Neural progenitor cell (in vitro differentiated cells): Measurements from ENCODE around the gene C8G. TPM values are rescaled to one million over a fixed set of nuclear protein-coding genes. Genes with fewer than 3 reads are reported as not detected.
A peak's percentile ranks its signal among the peaks of the same experiment; 100 is the strongest.

ENCODE experiments used
- DNase-seq: peaks from one replicate; pipeline ENCODE4 v3.0.0-alpha.2; 2016; ENCODE audit warnings: low spot score
- H2AFZ ChIP-seq: fragments of 200-600 bp; sonication (generic); replicated peaks from 2 replicates; pipeline ENCODE4 v1.6.1; 2016; ENCODE audit warnings: antibody characterized with exemption
- H3F3A ChIP-seq: fragments of 200-600 bp; sonication (generic); 2 replicates; pipeline ENCODE4 v1.6.1; 2016; ENCODE audit warnings: antibody characterized with exemption, low read depth
- H3K27ac ChIP-seq: fragments of 200-600 bp; sonication (generic); 2 replicates; pipeline ENCODE4 v1.5.1; 2016; ENCODE audit warnings: mild to moderate bottlenecking
- H3K27me3 ChIP-seq: fragments of 200-600 bp; sonication (generic); 2 replicates; pipeline ENCODE4 v1.6.1; 2016; ENCODE audit warnings: mild to moderate bottlenecking, moderate library complexity
- H3K36me3 ChIP-seq: fragments of 200-600 bp; sonication (generic); 2 replicates; pipeline ENCODE4 v1.5.1; 2016
- H3K4me1 ChIP-seq: fragments of 200-600 bp; sonication (generic); 2 replicates; pipeline ENCODE4 v1.6.1; 2016; ENCODE audit warnings: mixed run types
- H3K4me2 ChIP-seq: fragments of 200-600 bp; sonication (generic); 2 replicates; pipeline ENCODE4 v1.6.1; 2016
- H3K4me3 ChIP-seq: fragments of 200-600 bp; sonication (generic); 2 replicates; pipeline ENCODE4 v1.5.1; 2016
- H3K79me2 ChIP-seq: fragments of 200-600 bp; sonication (generic); 2 replicates; pipeline ENCODE4 v1.6.1; 2016; ENCODE audit warnings: low read depth
- H3K9ac ChIP-seq: fragments of 200-600 bp; sonication (generic); 2 replicates; pipeline ENCODE4 v1.6.1; 2016
- H3K9me3 ChIP-seq: fragments of 200-600 bp; sonication (generic); 2 replicates; pipeline ENCODE4 v1.5.1; 2016; ENCODE audit warnings: low read depth
- H4K20me1 ChIP-seq: fragments of 200-600 bp; sonication (generic); 2 replicates; pipeline ENCODE4 v1.6.1; 2016; ENCODE audit warnings: low read depth
- H3K27ac Mint-ChIP-seq: 3 replicates; pipeline ENCODE4 v1.8.0; 2021; ENCODE audit warnings: mixed read lengths
- H3K27me3 Mint-ChIP-seq: 2 replicates; pipeline ENCODE4 v1.8.0; 2022; ENCODE audit warnings: low read depth, mild to moderate bottlenecking, inconsistent platforms, moderate library complexity, mixed read lengths; ENCODE audit not compliant: insufficient read depth
- H3K36me3 Mint-ChIP-seq: 3 replicates; pipeline ENCODE4 v1.8.0; 2021; ENCODE audit warnings: mixed read lengths
- H3K4me1 Mint-ChIP-seq: 3 replicates; pipeline ENCODE4 v1.8.0; 2021; ENCODE audit warnings: mixed read lengths
- H3K4me3 Mint-ChIP-seq: 3 replicates; pipeline ENCODE4 v1.8.0; 2021; ENCODE audit warnings: mild to moderate bottlenecking, moderate library complexity, mixed read lengths
- H3K9me3 Mint-ChIP-seq: 3 replicates; pipeline ENCODE4 v1.8.0; 2020; ENCODE audit warnings: mixed read lengths
- EZH2 ChIP-seq: fragments of 200-600 bp; sonication (generic); IDR thresholded peaks from 2 replicates; pipeline ENCODE4 v1.6.1; 2017; ENCODE audit warnings: antibody characterized with exemption, mild to moderate bottlenecking, moderate library complexity
- EZH2phosphoT487 ChIP-seq: fragments of 200-600 bp; sonication (generic); IDR thresholded peaks from 2 replicates; pipeline ENCODE4 v1.6.1; 2017; ENCODE audit warnings: antibody characterized with exemption
- total RNA-seq: library from RNA; depleted of rRNA; stranded (reverse); fragments of >200 nt; gene quantifications from 2 replicates; pipeline ENCODE4 v1.2.3, GENCODE V29; 2015; ENCODE audit warnings: low replicate concordance
- TF ChIP-seq, protein P1 (sequence below): fragments of 200-600 bp; sonication (generic); IDR thresholded peaks from 2 replicates; pipeline ENCODE4 v1.5.1; 2017; ENCODE audit warnings: antibody characterized with exemption, mild to moderate bottlenecking

The C8G gene
- total RNA-seq, 1 donor from 2014 or later = not detected

- peaks cover 17% of the 10 kb centered on the region for H3K27me3 ChIP-seq
- H3K27ac Mint-ChIP-seq = no peak overlapping the region
- peak overlapping the region; percentile 38 for H3K4me3 Mint-ChIP-seq
- H3K36me3 ChIP-seq = no peaks in the 10 kb centered on the region
- no peak overlapping the region for H3K4me2 ChIP-seq
- no peaks in the 10 kb centered on the region for H3K9me3 Mint-ChIP-seq
- DNase-seq = no peak
- peaks cover 7% of the 10 kb centered on the region for H3K4me1 ChIP-seq
- H3K36me3 Mint-ChIP-seq = no peaks in the 10 kb centered on the region
- H3K27me3 Mint-ChIP-seq = peaks cover 7% of the 10 kb centered on the region
- H3K4me3 ChIP-seq = no peak overlapping the region
- no peaks in the 10 kb centered on the region for H4K20me1 ChIP-seq
- no peaks in the 10 kb centered on the region for H3K9me3 ChIP-seq
- no peak overlapping the region for H2AFZ ChIP-seq
- TF ChIP-seq EZH2phosphoT487 (no peak), EZH2 (no peak)
- TF ChIP-seq, protein P1, sequence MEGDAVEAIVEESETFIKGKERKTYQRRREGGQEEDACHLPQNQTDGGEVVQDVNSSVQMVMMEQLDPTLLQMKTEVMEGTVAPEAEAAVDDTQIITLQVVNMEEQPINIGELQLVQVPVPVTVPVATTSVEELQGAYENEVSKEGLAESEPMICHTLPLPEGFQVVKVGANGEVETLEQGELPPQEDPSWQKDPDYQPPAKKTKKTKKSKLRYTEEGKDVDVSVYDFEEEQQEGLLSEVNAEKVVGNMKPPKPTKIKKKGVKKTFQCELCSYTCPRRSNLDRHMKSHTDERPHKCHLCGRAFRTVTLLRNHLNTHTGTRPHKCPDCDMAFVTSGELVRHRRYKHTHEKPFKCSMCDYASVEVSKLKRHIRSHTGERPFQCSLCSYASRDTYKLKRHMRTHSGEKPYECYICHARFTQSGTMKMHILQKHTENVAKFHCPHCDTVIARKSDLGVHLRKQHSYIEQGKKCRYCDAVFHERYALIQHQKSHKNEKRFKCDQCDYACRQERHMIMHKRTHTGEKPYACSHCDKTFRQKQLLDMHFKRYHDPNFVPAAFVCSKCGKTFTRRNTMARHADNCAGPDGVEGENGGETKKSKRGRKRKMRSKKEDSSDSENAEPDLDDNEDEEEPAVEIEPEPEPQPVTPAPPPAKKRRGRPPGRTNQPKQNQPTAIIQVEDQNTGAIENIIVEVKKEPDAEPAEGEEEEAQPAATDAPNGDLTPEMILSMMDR = no peak
- H3K9ac ChIP-seq = no peak overlapping the region
- H3K79me2 ChIP-seq = no peaks in the 10 kb centered on the region
- no peak overlapping the region for H3K27ac ChIP-seq
- H3F3A ChIP-seq = peaks cover 11% of the 10 kb centered on the region
- H3K4me1 Mint-ChIP-seq = peaks cover 2% of the 10 kb centered on the region
Measured at GRCh38 chr9:136974817-136975535, 29.9 kb downstream of the C8G start.

DNA sequence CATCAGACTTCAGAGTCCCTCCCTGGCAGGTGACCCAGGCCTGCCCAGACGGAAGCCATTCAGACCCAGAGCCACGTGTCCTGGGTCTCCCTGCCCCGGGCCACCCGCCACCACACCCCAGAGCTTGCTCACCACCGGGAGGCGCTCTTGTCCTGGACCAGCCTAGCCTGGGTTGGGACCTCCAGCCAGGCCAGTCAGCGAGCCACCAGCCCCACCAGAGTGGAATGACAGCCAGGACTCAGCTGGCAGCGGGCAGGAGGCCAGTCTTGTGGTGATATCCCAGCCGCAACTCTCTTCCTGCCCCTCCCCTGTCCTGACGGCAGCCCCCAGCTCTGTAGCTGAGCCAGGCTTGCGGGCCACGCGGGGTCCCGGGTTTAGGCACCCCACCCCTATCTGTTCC, 30.6 kb downstream of the C8G start:
- Mint-ChIP-seq H3K36me3 (no peaks in the 10 kb centered on the region), H3K9me3 (no peaks in the 10 kb centered on the region), H3K27ac (no peak overlapping the region), H3K4me1 (peaks cover 5% of the 10 kb centered on the region), H3K4me3 (peak overlapping the region; percentile 38), H3K27me3 (peaks cover 7% of the 10 kb centered on the region)
- Histone ChIP-seq H2AFZ (no peak overlapping the region), H3K27me3 (peaks cover 17% of the 10 kb centered on the region), H3K4me3 (no peak overlapping the region), H3K27ac (no peak overlapping the region), H3K9ac (no peak overlapping the region), H3F3A (peaks cover 11% of the 10 kb centered on the region), H3K4me2 (no peak overlapping the region), H3K9me3 (no peaks in the 10 kb centered on the region), H3K79me2 (no peaks in the 10 kb centered on the region), H4K20me1 (no peaks in the 10 kb centered on the region), H3K4me1 (peaks cover 7% of the 10 kb centered on the region), H3K36me3 (no peaks in the 10 kb centered on the region)
- peak; percentile 37 for DNase-seq
- TF ChIP-seq EZH2phosphoT487 (no peak), EZH2 (no peak)
- TF ChIP-seq, protein P1 = peak; percentile 40

DNA sequence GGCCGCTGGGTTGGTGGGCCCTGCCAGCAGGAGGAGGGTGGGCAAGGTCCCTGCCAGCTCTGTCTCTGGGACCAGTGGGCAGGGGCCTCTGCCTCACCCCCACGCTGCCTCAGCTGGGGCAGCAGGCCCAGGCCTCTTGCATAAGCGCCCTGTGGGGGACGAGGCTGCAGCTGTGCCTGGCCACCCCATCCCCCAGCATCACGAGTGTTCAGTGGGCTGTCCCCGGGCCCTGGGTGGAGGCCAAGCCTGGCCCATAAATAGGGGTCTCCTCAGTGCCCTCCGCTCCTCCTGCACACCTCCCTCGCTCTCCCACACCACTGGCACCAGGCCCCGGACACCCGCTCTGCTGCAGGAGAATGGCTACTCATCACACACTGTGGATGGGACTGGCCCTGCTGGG, 32.2 kb downstream of the C8G start, which contains the start of gene PTGDS:
Gene PTGDS, plus strand, starts transcription at position 282 of the 400 bp plus-strand sequence. Its CDS starts 75 bp downstream, at position 357.
- Histone ChIP-seq H3K79me2 (no peaks in the 10 kb centered on the region), H3K9me3 (no peaks in the 10 kb centered on the region), H3K4me3 (peak within 1 kb of the TSS; percentile 57), H3K4me1 (peaks cover 7% of the 10 kb centered on the region), H4K20me1 (no peaks in the 10 kb centered on the region), H3F3A (peaks cover 11% of the 10 kb centered on the region), H3K4me2 (peak within 1 kb of the TSS; percentile 97), H3K27me3 (peaks cover 17% of the 10 kb centered on the region), H3K9ac (no peak within 1 kb of the TSS), H2AFZ (peak within 1 kb of the TSS; percentile 70), H3K27ac (no peak within 1 kb of the TSS), H3K36me3 (no peaks in the 10 kb centered on the region)
- DNase-seq = no peak
- TF ChIP-seq EZH2phosphoT487 = no peak
- peak within 1 kb of the TSS; percentile 66 for H3K4me3 Mint-ChIP-seq
- no peaks in the 10 kb centered on the region for H3K36me3 Mint-ChIP-seq
- H3K27ac Mint-ChIP-seq = no peak within 1 kb of the TSS
- no peaks in the 10 kb centered on the region for H3K9me3 Mint-ChIP-seq
- peaks cover 6% of the 10 kb centered on the region for H3K4me1 Mint-ChIP-seq
- H3K27me3 Mint-ChIP-seq = peaks cover 6% of the 10 kb centered on the region

DNA sequence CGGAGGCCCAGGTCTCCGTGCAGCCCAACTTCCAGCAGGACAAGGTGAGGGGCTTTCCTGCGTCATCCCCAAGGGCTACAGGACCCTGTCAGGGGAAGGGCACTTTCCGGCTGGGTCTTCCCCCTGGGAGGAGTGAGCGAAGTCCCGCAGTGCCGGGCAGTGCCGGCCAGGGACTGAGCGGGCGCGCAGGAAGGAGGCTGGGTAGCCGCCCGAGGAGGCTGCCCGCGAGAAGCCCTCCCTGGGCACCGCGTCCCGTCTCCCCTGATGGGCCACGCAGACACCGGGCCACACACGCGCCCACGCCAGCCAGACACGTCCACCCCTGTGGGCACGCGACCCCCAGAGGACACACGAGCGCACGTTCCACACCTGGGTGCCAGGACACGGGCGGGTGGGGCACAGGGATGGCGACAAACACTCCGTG, 32.6 kb downstream of the C8G start:
- Histone ChIP-seq H3K4me3 (peak overlapping the region; percentile 57), H3K27ac (no peak overlapping the region), H3K4me2 (peak overlapping the region; percentile 97), H3K4me1 (peaks cover 7% of the 10 kb centered on the region), H4K20me1 (no peaks in the 10 kb centered on the region), H3K36me3 (no peaks in the 10 kb centered on the region), H3K27me3 (peaks cover 17% of the 10 kb centered on the region), H3K79me2 (no peaks in the 10 kb centered on the region), H3K9me3 (no peaks in the 10 kb centered on the region), H2AFZ (peak overlapping the region; percentile 70), H3K9ac (no peak overlapping the region), H3F3A (peaks cover 11% of the 10 kb centered on the region)
- no peaks in the 10 kb centered on the region for H3K36me3 Mint-ChIP-seq
- no peaks in the 10 kb centered on the region for H3K9me3 Mint-ChIP-seq
- H3K27me3 Mint-ChIP-seq = peaks cover 6% of the 10 kb centered on the region
- peak overlapping the region; percentile 66 for H3K4me3 Mint-ChIP-seq
- peaks cover 6% of the 10 kb centered on the region for H3K4me1 Mint-ChIP-seq
- DNase-seq = peak; percentile 53
- H3K27ac Mint-ChIP-seq = no peak overlapping the region
- TF ChIP-seq, protein P1 = no peak
- TF ChIP-seq EZH2 (peak; percentile 26), EZH2phosphoT487 (no peak)
